DMS 273 (cell line): Measurements from ENCODE around the gene AXDND1.
"Not testable (repeated sequence)": the region's sequence is repeated elsewhere in the genome, so short reads cannot be mapped to it uniquely, and the experiment has no call there.

ENCODE experiments used
- DNase-seq: peaks from one replicate; lab custom pipeline; 2025; ENCODE audit not compliant: unreplicated experiment; lab: John Stamatoyannopoulos, UW

AXDND1 gene

DNA sequence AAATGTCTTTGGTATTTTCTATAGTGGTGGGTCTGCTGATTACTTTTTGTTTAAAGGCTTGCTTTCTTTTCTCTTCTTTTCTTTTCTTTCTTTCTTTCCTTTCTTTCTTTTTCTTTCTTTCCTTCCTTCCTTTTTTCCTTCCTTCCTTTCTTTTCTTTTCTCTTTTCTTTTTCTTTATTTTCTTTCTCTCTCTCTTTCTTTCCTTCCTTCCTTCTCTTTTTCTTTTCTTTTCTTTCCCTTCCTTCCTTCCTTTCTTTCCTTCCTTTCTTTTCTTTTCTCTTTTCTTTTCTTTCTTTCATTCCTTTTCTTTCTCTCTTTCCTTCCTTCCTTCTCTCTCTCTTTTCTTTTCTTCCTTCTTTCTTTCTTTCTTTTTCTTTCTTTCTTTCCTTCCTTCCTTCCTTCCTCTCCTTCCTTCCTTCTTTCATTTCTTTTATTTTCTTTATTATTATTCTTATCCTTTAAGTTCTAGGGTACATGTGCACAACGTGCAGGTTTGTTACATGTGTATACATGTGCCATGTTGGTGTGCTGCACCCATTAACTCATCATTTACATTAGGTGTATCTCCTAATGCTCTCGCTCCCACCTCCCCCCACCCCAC lies 93.9 kb downstream of the AXDND1 start:
- DNase-seq, result not testable (repeated sequence)

DNA sequence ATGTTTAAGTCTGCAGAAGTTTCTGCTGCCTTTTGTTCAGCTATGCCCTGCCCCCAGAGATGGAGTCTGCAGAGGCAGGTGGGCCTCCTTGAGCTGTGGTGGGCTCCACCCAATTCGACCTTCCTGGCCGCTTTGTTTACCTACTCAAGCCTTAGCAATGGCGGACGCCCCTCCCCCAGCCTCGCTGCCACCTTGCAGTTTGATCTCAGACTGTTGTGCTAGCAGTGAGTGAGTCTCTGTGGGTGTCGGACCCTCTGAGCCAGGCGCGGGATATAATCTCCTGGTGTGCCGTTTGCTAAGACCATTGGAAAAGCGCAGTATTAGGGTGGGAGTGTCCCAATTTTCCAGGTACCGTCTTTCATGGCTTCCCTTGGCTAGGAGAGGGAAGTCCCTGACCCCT lies 99.9 kb downstream of the AXDND1 start:
- not testable (repeated sequence) for DNase-seq

DNA sequence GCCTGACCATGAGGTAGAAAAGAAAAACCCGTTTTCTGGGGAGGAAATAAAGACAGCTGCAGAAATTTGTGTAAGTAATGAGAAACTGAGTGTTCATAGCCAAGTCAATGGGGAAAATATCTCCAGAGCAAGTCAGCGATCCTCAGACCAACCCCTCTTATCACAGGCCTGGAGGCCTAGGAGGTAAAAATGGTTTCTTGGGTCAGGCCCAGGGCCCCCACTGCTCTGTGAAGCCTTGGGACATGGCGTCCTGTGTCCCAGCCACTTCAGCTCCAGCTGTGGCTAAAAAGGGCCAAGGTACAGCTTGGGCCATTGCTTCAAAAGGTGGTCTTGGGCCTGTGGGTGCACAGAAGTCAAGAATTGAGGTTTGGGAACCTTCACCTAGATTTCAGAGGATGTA lies 108.9 kb downstream of the AXDND1 start:
- DNase-seq, result no peak

DNA sequence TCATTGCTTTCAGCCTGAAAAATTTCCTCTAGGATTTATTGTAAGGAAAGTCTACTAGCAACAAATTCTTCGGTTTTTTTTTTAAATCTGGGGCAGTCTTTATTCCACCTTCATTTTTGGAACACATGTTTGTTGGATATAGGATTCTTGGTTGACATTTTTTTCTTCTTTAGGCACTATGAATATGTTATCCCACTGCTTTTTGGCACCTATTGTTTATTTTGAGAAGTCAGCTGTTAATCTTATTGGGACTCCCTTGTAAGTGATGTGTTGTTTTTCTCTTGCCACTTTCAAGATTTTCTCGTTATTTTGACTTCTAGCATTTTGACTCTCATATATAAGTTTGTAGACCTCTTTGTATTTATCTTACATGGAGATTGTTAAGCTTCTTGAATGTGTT lies 110.7 kb downstream of the AXDND1 start:
- DNase-seq, result no peak

DNA sequence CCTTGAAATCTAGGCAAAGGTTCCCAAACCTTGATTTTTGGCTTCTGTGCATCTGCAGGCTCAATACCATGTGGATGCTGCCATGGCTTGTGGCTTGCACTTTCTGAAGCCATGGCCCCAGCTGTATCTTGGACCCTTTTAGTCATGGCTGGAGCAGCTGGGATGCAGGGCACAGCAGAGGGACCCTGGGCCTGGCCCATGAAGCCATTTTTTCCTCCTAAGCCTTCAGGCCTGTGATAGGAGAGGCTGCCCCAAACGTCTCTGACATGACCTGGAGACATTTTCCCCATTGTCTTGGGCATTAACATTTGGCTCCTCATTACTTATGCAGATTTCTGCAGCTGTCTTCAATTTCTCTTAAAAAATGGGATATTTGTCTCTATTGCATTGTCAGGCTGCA lies 112.6 kb downstream of the AXDND1 start:
- DNase-seq, result no peak

DNA sequence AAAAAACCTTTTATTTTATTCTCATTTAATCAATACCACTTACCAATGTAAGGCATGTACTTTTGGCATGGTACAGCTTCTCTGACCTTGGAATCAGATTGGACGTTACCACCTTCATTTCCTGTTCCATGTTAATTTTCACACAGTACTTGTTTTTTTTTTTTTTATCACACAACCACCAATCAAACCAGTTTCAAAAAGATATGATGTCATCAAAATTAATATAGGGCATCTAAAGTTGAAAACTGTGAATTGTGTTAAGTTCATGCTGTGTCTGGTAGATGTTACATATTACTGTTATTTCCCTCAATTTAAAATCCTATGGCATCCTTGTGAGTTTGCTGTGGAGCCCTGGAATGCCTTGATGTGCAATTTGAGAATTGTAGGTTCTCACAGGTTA lies 124.8 kb downstream of the AXDND1 start:
- DNase-seq, result no peak

DNA sequence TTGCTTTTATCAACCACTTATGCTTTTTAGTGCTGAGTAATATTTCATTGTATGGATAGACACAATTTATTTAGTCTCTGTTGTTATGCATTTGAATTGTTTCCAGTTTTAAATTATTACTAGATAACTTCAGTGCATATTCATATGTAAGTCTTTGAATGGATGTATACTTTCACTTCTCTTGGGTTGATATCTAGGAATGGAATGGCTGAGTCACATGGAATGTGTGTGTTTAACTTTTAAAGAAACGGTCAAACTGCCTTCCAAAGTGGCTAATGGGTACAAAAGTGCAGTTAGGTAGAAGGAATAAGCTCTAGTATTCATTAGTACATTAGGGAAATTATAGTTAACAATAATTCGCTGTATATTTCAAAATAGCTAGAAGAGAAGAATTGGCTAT lies 127.6 kb downstream of the AXDND1 start:
- no peak for DNase-seq

DNA sequence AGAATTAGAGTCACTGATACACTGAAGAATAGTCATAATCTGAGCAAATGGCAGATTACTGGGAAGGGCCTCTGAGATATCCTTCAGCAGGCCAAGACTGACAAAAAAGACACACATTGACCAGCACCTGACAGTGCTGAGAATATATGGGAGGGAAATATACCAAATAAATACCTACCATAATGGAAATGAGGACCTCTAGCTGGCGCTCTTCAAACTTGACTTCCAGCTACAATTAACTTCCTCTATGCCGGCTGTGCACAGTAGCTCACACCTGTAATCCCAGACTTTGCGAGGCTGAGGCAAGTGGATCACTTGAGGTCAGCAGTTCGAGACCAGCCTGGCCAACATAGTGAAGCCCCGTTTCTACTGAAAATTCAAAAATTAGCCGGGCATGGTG lies 140.4 kb downstream of the AXDND1 start:
- DNase-seq, result no peak

DNA sequence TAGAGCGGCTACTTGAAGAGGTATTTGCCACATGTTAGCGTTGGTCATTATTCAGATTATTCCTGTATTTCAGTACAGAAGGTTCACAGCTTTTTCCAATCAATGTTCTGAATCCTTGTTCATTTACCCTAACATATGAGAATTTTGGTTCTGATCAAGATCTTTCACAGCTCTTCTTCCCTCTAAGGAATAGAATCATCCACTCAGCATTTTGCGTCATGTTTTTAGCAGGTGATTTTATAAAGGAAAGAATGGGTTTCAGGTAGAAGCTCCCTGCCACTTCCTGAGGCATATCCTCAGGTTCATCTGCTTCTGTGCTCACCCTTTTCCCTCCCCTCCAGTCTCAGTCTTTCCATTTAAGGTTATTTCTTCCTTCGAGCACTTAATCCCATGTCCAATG lies 143.6 kb downstream of the AXDND1 start:
- DNase-seq, result no peak

DNA sequence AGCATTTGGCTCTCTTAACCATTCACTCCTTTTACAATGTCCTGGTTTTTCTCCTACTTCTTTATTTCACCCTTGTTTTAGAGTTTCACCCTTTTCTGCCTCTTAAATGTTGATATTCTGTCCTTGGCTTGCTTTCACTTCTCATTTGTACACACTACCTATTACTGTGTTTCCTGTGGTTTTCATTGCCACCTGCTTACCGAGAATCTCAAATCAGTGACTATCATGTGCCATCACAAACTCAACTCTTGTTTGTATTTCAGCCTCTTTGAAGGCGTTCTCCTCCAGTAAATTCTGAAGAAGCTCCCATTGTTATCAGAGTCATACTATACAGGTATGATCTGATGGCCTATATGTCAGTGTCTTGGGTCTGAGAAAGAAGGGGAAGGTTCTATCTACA lies 144.3 kb downstream of the AXDND1 start:
- DNase-seq, result no peak

DNA sequence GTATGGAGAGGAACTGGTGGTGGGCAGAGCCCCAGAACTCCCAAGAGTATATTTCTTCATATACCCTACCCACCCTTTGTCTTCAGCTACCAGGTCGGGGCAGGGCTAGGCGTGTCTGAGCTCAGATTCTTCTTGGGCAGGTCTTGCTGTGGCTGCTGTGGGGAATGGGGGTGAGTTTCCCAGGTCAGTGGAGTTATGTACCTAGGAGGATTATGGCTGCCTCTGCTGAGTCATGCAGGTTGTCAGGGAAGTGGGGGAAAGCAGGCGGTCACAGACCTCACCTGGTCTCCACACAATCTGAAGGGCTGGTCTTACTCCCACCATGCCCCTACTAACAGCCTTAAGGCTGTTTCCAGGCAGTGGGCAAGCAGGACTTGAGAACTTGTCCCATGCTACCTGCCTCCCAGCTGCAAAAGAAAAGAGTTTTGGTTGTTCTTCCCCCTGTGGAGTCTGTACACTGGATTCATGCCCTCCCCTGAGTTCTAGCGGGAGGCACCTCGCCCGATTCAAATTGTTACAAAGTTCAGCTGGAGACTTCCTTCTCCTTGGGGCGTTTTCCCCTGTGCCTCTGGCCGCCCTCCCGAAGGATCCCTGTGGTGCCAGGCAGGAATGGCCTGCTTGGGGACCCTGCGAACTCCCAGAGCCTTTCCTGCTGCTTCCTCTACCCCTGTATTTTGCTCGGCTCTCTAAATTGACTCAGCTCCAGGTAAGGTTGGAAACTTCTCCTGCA lies 151.4 kb downstream of the AXDND1 start:
- DNase-seq, result no peak

DNA sequence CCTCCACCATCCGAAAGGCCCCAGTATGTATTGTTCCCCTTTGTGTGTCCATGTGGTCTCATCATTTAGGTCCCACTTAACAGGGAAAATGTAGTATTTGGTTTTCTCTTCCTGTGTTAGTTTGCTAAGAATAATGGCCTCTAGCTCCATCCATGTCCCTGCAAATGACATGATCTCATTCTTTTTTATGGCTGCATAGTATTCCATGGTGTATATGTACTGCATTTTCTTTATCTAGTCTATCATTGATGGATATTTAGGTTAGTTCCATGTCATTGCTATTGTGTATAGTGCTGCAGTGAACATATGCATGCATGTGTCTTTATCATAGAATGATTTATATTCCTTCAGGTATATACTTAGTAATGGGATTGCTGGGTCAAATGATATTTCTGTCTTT lies 152.8 kb downstream of the AXDND1 start:
- DNase-seq, result not testable (repeated sequence)

DNA sequence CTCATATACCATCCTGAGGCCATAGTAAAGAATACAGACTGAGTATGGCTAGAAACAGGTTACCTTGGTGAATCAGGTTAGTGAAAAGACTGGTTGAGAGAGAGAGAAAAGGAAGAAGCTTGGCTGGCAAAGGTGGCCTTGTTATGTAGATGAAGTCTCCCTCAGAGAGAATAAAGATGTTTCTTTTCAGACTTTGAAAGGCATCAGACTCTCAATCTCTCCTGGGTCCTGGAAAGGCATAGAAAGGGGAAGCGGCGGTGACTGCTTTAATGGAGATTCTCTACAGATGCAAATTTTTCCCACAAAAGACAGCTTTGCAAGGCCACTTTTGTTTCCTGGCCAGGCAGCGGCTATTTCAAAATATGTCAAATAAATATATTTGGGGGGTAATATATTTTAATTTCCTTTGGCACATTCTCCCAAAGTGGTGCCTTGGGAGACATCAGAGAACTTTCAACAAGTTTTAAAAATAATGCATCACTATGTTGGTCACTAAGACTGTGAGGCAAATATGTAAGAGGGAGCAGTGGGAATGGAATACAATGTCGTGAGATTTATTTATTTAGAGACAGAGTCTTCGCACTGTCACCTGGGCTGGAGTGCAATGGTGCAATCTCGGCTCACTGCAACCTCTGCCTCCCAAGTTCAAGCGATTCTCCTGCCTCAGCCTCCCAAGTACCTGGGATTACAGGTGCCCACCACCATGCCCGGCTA lies 163.9 kb downstream of the AXDND1 start:
- no peak for DNase-seq

DNA sequence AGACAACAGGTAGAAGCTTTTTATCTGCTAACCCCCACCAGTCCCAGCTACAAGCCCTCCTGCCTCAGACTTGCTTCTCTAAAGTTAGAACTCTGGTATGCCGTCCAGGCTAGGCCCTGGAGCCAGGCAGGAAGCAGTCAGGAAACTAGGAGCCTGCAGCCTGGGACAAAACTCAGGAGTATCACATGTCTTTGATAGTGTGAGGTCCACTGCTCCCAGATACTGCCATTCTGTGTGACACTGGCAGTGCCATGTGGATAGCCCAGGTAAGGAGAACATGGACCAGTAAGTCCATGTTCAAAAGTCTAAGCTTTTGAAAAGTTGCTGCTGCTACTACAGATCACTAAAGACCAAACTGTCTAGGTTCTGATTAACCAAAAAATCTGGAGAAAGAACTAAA lies 164.6 kb downstream of the AXDND1 start:
- DNase-seq, result no peak

DNA sequence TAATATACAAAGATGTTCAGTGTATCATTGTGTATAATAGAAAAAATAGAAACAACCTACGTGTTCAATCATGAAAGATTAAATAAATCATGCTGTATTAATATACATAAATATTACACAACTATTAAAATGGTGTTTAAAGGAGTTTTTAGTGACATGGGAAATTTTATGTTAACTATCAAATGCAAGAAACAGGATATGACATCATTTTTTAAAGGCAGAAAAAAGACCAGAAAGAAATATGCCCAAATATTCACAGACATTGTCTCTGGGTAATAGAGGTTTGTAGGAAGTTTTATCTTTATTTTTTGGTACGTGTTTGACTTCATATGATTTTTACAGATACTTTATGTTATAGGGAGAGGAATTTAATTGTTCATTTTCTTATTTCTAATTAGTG lies 176.0 kb downstream of the AXDND1 start:
- DNase-seq, result no peak

DNA sequence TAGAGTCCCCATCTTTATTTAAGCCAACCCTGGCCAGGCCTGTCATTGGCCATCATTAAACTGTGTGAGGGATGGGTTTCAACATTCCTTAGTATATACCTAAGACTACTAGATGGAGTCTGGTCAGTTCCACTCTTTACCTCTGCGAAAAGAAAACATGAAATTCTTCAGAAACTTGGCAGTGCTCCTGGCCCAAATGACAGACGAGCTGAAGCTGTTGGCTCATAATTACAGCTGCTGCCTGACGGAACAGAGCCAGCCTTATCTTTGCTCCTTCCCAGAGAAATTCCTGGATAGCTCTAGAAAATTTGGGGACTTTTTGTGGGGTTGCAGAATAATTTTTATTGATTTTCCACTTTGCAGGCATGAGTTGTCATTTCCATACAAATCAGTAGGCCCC lies 179.6 kb downstream of the AXDND1 start:
- DNase-seq, result peak; percentile 32

DNA sequence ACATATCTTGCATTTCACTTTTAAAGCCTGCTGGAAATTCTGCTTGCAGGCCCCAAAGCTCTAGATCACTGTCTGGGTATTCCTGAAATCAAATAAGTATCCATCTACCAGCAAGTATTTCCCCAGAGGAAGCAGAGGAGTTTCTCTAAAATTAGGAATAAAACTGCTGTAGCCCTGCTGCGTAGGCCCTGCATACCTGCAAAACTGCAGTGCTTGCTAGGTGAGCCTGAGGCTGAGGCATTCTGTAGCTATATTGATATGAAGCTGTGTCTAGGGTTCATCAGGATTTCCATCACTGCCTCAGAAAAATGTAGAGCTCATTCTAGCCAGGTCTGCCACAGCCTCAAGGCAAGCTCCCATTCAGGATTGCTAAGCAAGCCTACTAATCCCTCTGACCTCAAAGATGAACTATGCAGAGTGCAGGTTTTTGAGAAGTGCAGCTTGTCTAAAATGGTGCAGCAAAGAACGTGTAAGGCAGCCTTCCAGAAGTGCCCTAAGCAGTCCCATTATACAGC lies 181.3 kb downstream of the AXDND1 start:
- DNase-seq, result no peak

DNA sequence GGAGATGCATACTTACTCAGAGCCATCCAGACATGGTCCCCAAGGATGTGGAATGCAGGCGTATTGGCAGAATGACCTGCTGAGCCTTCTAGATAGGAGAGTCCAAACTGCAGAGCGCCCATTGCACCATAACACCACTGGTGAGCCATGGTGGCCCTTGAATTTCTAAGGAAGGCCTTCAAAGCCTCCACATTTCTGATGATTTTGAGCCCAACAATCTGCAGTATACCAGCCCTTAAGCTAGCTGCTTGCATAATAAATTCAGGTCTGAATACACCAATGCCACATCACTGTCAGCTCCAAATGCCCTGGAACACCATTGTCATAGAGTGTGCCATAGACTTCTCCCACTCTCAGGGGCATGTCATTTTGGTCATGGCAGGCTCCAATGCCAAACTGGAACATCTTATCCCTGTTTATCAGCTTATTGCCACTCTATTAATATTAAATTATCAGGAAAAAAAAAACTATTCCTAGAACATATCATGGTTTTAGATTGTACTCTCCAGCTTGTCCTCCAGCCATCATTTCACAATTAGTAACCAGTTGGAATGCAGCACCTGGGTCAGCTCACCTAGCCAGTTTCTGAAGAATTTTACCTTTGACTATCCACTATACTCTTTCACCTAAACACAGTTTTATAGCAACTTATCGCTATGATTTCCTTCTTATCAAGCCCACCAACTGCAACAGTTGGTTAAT lies 183.0 kb downstream of the AXDND1 start:
- DNase-seq, result no peak

DNA sequence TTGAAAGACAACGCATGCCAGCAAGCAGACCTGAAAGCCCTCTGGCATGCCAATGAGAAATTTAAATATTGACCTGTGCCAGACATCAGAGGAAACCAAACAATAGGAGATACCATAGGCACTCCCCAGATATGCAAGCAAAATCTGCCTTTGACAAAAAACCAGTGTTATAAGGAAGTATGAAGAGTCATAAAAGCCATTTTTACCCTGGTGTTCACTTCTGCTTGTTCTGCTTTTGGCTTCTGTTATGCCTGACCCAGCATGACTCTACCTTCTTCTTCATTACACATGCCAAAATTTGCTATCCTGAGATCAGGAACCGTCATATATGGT lies 183.6 kb downstream of the AXDND1 start:
- DNase-seq, result no peak

DNA sequence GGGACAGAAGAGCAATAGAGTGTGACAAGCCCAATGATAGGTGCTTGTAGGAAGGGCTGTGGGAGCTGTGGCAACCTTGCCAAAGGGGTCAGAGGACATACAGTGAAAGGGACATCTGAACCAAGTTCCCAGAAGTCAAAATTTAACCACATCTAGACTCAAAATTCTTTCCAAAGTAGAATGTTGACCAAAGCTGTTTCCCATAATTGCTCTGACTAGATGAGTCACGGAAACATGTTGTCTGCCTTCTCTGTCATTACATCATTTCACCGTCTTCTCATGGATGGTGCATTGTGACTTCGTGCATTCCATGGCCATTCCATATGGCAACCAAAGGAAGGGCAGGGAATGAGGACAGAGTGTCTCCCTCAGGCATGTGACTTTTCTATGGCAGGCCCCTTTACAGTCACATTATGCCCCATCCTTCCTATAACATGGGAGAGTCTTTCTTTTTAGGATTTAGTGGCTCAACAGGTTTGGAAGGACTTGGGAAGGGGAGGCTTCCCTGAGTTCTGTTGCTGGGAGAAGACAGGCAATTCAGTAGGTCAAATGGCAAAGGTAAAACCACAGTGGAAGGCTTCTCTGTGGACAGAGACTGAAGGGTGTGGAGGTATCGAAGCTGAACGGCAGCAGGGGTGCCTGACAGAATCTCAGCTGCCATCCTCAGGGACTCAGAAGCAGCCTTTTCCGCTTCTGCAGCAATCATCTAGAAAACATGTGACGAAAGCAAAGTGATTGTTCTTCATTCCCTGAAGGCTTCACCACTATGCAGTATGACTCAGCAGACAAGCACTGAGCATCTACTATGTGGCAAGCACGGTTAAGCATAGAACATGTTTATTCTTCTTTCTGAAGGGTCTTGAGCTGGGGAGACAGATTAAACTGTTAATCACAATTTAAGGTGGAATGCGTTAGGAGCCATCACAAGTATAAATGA lies 185.2 kb downstream of the AXDND1 start:
- DNase-seq, result no peak

DNA sequence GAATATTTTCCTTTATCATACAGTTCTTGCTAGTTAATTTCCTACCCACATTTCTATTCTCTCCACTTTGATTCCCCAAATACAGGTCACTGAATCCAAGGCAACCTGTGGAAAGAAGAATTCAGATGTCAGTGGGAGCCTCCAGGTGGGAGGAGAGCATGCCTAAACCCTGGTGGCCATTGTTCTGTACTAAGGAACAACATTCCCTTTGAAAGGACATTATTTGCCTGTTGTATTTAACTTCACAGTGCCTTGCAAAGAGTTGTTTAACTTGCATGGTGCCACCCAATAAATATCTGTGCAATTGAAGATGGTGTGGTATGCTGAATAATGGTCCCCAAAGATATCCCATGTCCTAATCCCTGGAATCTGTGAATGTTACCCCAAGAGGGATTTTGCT lies 188.7 kb downstream of the AXDND1 start:
- DNase-seq, result no peak
